ENCODE results near the gene NFKB1.

The NFKB1 gene

DNA sequence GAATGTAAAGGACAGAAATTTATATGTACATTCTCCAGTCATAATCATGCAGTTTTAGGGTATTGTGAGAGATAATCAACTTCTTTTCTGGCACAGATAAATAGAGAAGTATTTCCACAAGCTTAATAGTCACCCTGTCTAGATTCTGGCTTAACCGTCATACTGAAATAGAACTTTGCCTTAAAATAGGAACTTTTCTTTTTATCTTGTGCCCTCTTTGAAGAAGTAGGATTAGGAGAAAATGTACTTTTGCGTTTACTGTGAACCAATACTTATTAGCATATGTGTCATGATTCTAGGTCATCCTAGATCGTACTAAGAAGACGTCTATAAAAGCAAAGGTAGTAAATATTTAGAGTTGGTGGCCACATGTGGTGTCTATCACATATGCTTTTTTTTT, 95.4 kb downstream of the NFKB1 start:
- TF ChIP-seq, protein P1, sequence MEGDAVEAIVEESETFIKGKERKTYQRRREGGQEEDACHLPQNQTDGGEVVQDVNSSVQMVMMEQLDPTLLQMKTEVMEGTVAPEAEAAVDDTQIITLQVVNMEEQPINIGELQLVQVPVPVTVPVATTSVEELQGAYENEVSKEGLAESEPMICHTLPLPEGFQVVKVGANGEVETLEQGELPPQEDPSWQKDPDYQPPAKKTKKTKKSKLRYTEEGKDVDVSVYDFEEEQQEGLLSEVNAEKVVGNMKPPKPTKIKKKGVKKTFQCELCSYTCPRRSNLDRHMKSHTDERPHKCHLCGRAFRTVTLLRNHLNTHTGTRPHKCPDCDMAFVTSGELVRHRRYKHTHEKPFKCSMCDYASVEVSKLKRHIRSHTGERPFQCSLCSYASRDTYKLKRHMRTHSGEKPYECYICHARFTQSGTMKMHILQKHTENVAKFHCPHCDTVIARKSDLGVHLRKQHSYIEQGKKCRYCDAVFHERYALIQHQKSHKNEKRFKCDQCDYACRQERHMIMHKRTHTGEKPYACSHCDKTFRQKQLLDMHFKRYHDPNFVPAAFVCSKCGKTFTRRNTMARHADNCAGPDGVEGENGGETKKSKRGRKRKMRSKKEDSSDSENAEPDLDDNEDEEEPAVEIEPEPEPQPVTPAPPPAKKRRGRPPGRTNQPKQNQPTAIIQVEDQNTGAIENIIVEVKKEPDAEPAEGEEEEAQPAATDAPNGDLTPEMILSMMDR (conservative IDR thresholded peaks at IDR 0.05; ENCODE audit: low read depth, low read length): no peak
- no peak for DNase-seq (ENCODE audit: low read depth)
- H3K4me3 ChIP-seq (ENCODE audit: low read length): no peak overlapping the region

DNA sequence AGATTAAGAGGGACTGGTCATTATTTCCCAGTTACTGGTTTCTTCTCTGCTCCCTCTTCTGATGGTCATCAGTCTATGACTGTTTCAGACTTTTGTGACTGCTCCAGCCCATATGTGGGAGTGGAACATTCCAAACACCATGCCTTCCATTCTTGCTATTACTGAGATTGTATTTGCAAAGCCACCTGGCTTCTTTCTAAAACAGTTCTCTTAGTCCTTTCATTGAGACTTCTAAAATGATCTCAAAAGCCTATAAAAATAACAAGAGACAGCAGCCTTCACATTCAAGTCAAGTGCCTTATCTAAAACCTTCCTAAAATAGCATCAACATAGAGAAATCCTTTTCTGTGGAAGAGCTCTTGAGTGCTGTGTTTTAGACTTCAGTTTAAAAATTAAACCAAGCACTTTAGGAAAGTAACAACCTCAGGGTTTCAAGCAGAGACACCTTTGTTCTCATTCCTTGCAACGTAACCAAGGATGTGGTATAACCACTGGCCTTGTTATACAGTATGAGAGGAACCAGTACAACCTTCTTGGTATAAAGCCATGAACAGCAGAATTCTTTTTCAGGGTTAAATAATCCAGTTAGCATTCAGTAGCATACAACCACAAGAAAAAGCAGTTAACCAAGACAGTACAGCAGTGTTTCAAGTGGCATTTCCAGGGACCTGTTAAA, 97.1 kb downstream of the NFKB1 start:
- DNase-seq (ENCODE audit: low read depth): no peak
- TF ChIP-seq, protein P1 (conservative IDR thresholded peaks at IDR 0.05; ENCODE audit: low read depth, low read length): no peak
- H3K4me3 ChIP-seq (ENCODE audit: low read length): no peak overlapping the region

DNA sequence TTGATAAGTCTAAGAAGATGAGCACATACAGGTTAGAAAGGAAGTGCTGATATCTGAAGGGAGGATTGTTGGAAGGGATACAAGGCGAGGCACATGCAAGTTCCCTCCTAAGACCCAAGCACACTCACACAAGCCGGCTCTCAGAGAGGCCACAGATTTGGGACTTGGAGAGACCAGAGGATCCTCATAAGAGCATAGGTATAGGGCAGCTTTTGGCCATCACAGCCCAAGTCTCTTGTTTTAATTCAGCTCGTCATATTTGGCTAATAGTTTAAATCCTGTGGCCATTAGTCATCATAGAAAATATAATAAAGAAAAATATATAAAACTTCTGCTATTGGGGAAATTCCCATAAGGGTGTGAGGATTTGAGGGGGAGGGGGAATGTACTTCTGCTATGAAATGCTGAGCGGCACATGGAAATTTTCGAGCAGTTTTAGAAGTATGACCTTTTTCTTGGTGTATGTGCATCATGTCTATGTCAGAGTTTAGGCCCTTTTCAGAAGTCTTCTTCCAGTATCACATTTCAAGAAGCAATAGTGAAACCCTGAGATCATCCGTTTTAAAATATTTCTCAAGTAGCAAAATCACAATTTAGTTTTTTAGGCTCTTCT, 97.7 kb downstream of the NFKB1 start:
- H3K4me3 ChIP-seq (ENCODE audit: low read length): no peak overlapping the region
- TF ChIP-seq, protein P1 (conservative IDR thresholded peaks at IDR 0.05; ENCODE audit: low read depth, low read length): no peak
- no peak for DNase-seq (ENCODE audit: low read depth)

DNA sequence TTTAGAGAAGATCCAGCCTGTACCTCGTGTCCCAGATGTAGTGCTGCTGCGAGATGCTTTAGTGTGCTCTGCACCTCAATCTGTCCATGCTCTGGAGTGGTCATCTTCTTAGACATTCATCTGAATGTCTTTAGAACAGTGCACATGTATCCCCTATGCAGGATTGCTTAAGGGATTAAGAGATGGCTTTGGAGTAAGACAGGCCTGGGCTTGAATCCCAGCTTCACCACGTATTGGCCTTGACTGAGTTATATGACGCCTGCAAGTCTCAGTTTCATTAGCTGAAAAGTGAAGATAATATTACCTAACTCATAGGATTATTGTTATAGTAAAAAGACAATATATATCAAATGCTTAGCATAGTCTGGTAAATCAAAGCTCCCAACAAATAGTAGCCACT, 98.3 kb downstream of the NFKB1 start:
- H3K4me3 ChIP-seq (ENCODE audit: low read length): no peak overlapping the region
- TF ChIP-seq, protein P1 (conservative IDR thresholded peaks at IDR 0.05; ENCODE audit: low read depth, low read length): no peak
- no peak for DNase-seq (ENCODE audit: low read depth)

DNA sequence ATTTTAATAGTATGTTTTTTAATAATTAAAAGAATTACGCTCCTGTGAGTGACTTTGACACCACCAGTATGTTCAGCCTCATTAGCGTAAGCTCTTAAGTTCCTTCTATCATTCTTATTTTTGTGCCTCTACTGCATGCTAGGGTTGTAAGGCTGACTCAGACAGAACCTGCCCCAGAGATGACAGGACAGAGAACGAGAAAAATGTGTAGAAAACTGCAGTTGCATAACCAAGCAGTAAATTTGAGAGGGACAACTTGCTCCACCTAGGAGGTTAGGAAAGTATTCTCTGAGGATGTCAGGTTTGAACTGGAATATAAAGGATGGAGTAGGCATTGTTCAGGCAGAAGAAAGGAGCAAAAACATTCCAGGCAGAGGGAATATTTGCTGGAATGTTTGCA, 98.7 kb downstream of the NFKB1 start:
- TF ChIP-seq, protein P1 (conservative IDR thresholded peaks at IDR 0.05; ENCODE audit: low read depth, low read length): no peak
- no peak overlapping the region for H3K4me3 ChIP-seq (ENCODE audit: low read length)
- DNase-seq (ENCODE audit: low read depth): no peak

DNA sequence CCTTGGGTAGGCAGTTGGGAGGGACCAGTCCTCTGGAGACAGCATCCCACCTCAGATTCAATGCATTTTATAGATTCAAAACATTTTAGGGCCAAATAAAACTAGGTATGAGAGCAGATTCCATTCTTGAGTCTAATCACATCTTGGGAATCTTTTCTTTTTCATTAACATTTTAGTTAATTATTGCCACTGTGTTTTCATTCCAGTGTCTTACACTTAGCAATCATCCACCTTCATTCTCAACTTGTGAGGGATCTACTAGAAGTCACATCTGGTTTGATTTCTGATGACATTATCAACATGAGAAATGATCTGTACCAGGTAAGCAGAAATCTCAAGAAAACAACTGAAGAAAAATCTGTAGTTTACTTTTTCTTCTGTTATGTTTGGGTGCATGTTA, 99.5 kb downstream of the NFKB1 start:
- TF ChIP-seq, protein P1 (conservative IDR thresholded peaks at IDR 0.05; ENCODE audit: low read depth, low read length): no peak
- H3K4me3 ChIP-seq (ENCODE audit: low read length): no peak overlapping the region
- no peak for DNase-seq (ENCODE audit: low read depth)

DNA sequence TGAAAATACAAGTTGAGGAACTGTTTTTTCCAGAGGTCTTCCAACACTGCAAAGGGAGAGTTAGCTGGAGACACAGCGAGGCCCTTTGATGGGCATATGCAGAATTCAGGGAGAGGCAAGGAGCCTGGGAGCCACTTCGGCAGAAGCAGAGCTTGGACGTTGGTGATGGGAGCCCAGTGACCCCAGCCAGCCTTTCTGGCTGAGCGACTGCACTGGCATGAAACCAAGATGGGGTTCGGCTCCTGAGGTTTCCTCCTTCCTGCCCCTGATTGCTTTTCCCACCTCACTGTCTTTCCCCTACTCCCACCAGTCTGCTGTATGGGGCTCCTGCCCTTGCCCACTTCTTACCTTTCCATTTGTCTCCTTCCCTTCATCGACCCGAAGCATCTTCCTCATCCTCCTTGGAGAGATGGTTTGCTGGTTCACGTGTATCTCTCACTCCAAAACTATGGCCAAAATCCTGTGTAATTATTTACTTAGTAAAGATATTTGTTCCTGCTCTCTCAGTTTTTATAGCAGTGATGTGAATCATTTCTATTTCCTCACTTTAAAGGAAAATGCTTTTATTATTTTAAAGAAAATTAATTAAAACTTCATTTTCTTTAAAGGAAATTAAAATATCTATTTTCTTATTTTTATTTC, 100.5 kb downstream of the NFKB1 start:
- H3K4me3 ChIP-seq (ENCODE audit: low read length): no peak overlapping the region
- TF ChIP-seq, protein P1 (conservative IDR thresholded peaks at IDR 0.05; ENCODE audit: low read depth, low read length): no peak

More for the DNA sequence above, 100.5 kb downstream of the NFKB1 start:
- DNase-seq (ENCODE audit: low read depth): no peak

Data from retinal pigment epithelial cell (primary cell).